ENCODE measurements around the gene MICALL1.

Gene MICALL1

GRCh38 chr22:37965940-37966664 is 60.0 kb downstream of the MICALL1 start:
- Histone ChIP-seq H3K36me3 (ENCODE audit: insufficient read depth, low read length) (peaks cover 61% of the 10 kb centered on the region), H2AFZ (ENCODE audit: low read length) (no peak overlapping the region), H3K9ac (ENCODE audit: low read length) (no peak overlapping the region)

GRCh38 chr22:37967147-37967546 is 61.0 kb downstream of the MICALL1 start:
- H3K9me3 ChIP-seq (ENCODE audit: low read length): no peaks in the 10 kb centered on the region
- no peaks in the 10 kb centered on the region for H3K4me1 ChIP-seq (ENCODE audit: insufficient read depth, low read length, severe bottlenecking)
- no peak for TF ChIP-seq CTCF (IDR thresholded peaks at IDR 0.05; ENCODE audit: low read length)
- no peak for TF ChIP-seq EZH2 (IDR thresholded peaks at IDR 0.05; ENCODE audit: borderline replicate concordance, low read length)
- H3K9ac ChIP-seq (ENCODE audit: low read length): no peak overlapping the region
- no peak overlapping the region for H3K27ac ChIP-seq (ENCODE audit: low read depth, low read length, poor library complexity, severe bottlenecking)
- H3K9me2 ChIP-seq (ENCODE audit: low read depth, low read length): no peaks in the 10 kb centered on the region
- H3K4me2 ChIP-seq (ENCODE audit: low read length): no peak overlapping the region
- peaks cover 51% of the 10 kb centered on the region for H3K36me3 ChIP-seq (ENCODE audit: insufficient read depth, low read length)
- no peaks in the 10 kb centered on the region for H3K27me3 ChIP-seq (ENCODE audit: insufficient read depth, low read length)
- H3K79me2 ChIP-seq (ENCODE audit: insufficient read depth, low read length): no peaks in the 10 kb centered on the region
- no peaks in the 10 kb centered on the region for H4K20me1 ChIP-seq (ENCODE audit: insufficient read depth, low read length)
- H3K4me3 ChIP-seq (ENCODE audit: low read depth, low read length, poor library complexity, severe bottlenecking): no peak overlapping the region
- H3F3A ChIP-seq (ENCODE audit: insufficient read depth, low read length): no peaks in the 10 kb centered on the region
- H2AFZ ChIP-seq (ENCODE audit: low read length): no peak overlapping the region

More at GRCh38 chr22:37965940-37966664, 60.0 kb downstream of the MICALL1 start:
- no peaks in the 10 kb centered on the region for H3F3A ChIP-seq (ENCODE audit: insufficient read depth, low read length)
- no peaks in the 10 kb centered on the region for H3K9me2 ChIP-seq (ENCODE audit: low read depth, low read length)
- TF ChIP-seq CTCF (IDR thresholded peaks at IDR 0.05; ENCODE audit: low read length): no peak
- TF ChIP-seq EZH2 (IDR thresholded peaks at IDR 0.05; ENCODE audit: borderline replicate concordance, low read length): no peak
- H3K4me1 ChIP-seq (ENCODE audit: insufficient read depth, low read length, severe bottlenecking): no peaks in the 10 kb centered on the region
- H3K4me2 ChIP-seq (ENCODE audit: low read length): no peak overlapping the region
- no peak overlapping the region for H3K27ac ChIP-seq (ENCODE audit: low read depth, low read length, poor library complexity, severe bottlenecking)
- no peak overlapping the region for H3K4me3 ChIP-seq (ENCODE audit: low read depth, low read length, poor library complexity, severe bottlenecking)
- H3K79me2 ChIP-seq (ENCODE audit: insufficient read depth, low read length): no peaks in the 10 kb centered on the region
- H3K9me3 ChIP-seq (ENCODE audit: low read length): no peaks in the 10 kb centered on the region
- no peaks in the 10 kb centered on the region for H3K27me3 ChIP-seq (ENCODE audit: insufficient read depth, low read length)
- no peaks in the 10 kb centered on the region for H4K20me1 ChIP-seq (ENCODE audit: insufficient read depth, low read length)

GRCh38 chr22:37967637-37968451 is 61.7 kb downstream of the MICALL1 start:
- no peaks in the 10 kb centered on the region for H3K79me2 ChIP-seq (ENCODE audit: insufficient read depth, low read length)
- TF ChIP-seq EZH2 (IDR thresholded peaks at IDR 0.05; ENCODE audit: borderline replicate concordance, low read length) (no peak), CTCF (IDR thresholded peaks at IDR 0.05; ENCODE audit: low read length) (no peak)
- no peak overlapping the region for H3K27ac ChIP-seq (ENCODE audit: low read depth, low read length, poor library complexity, severe bottlenecking)
- peaks cover 48% of the 10 kb centered on the region for H3K36me3 ChIP-seq (ENCODE audit: insufficient read depth, low read length)
- H3K4me2 ChIP-seq (ENCODE audit: low read length): no peak overlapping the region
- no peaks in the 10 kb centered on the region for H3F3A ChIP-seq (ENCODE audit: insufficient read depth, low read length)
- H4K20me1 ChIP-seq (ENCODE audit: insufficient read depth, low read length): no peaks in the 10 kb centered on the region
- no peak overlapping the region for H3K4me3 ChIP-seq (ENCODE audit: low read depth, low read length, poor library complexity, severe bottlenecking)
- H3K9ac ChIP-seq (ENCODE audit: low read length): no peak overlapping the region
- no peaks in the 10 kb centered on the region for H3K4me1 ChIP-seq (ENCODE audit: insufficient read depth, low read length, severe bottlenecking)
- H3K9me2 ChIP-seq (ENCODE audit: low read depth, low read length): no peaks in the 10 kb centered on the region
- no peak overlapping the region for H2AFZ ChIP-seq (ENCODE audit: low read length)
- no peaks in the 10 kb centered on the region for H3K27me3 ChIP-seq (ENCODE audit: insufficient read depth, low read length)
- no peaks in the 10 kb centered on the region for H3K9me3 ChIP-seq (ENCODE audit: low read length)
